Liver (tissue), 3 donors: ENCODE data around the gene YBX3.

Source experiments
- ATF3 ChIP-seq: IDR thresholded peaks from 2 replicates; pipeline ENCODE4 v1.6.1; 2016; ENCODE audit warnings: antibody characterized with exemption
- CTCF ChIP-seq: fragments of 150-350 bp; IDR thresholded peaks from 2 replicates; pipeline ENCODE4 v1.5.1; 2017; ENCODE audit warnings: improper control_type of control experiment, low read depth, low read length; ENCODE audit not compliant: missing input control
- RAD21 ChIP-seq, 2 donors: IDR thresholded peaks; 2 replicates each; pipeline ENCODE4 v1.6.1; 2016; ENCODE audit warnings: antibody characterized with exemption in 2 of 2, mild to moderate bottlenecking in 2 of 2
- REST ChIP-seq: IDR thresholded peaks from 2 replicates; pipeline ENCODE4 v1.6.1; 2016; ENCODE audit warnings: antibody characterized with exemption, mild to moderate bottlenecking
- SP1 ChIP-seq: IDR thresholded peaks from 2 replicates; pipeline ENCODE4 v1.6.1; 2018; ENCODE audit warnings: antibody characterized with exemption, mild to moderate bottlenecking
- TAF1 ChIP-seq: conservative IDR thresholded peaks from 2 replicates; pipeline ENCODE4 v1.6.1; 2016; ENCODE audit warnings: antibody characterized with exemption, mild to moderate bottlenecking
- donor health status: healthy.
- donor health status: healthy.

- TF ChIP-seq RAD21 (IDR thresholded peaks at IDR 0.05) (no peak), CTCF (no peak), SP1 (no peak), REST (no peak), TAF1 (no peak), ATF3 (no peak)
Measured at GRCh38 chr12:10663869-10664268, 59.3 kb downstream of the YBX3 start.
